ENCODE measurements around the gene MON1A.

DNA sequence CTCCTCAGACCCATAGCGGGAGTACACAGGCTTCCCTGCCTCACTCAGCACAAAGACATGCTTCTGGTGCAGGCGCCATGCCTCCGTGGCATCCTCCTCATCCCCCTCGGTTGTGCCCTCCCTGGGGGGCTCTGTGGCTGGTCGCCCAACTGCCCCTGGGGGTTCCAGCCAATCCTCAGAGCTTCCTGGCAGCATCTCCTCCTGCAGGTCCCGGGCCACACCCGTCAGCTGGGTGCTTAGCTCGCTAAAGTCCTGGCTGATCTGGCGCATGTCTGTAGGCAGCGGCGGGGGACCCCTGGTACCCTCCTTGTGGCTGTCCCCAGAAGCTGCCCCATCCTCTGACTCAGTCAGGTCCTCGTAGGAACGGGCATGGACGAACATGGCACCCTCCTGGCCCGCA, 18.0 kb downstream of the MON1A start:
- TF ChIP-seq EZH2 (IDR thresholded peaks at IDR 0.05) = no peak
- TF ChIP-seq POLR2AphosphoS5 (IDR thresholded peaks at IDR 0.05; ENCODE audit: borderline replicate concordance, low read depth, low read length) = no peak

All from SK-N-MC (cell line).